Nephron progenitor cell (in vitro differentiated cells): ENCODE results near the gene FCHO2.
A peak's percentile ranks its signal among the peaks of the same experiment; 100 is the strongest.

Source experiments
- DNase-seq: peaks from one replicate; pipeline ENCODE4 v3.0.0; 2021
- H3K27ac Mint-ChIP-seq: 2 replicates; pipeline ENCODE4 v1.8.0; 2021; ENCODE audit warnings: mild to moderate bottlenecking, moderate library complexity, mixed read lengths
- H3K27me3 Mint-ChIP-seq: 2 replicates; pipeline ENCODE4 v1.8.0; 2021; ENCODE audit warnings: mild to moderate bottlenecking, low read depth, mixed read lengths; ENCODE audit not compliant: poor library complexity
- H3K36me3 Mint-ChIP-seq: 2 replicates; pipeline ENCODE4 v1.8.0; 2021; ENCODE audit warnings: low read depth, mixed read lengths
- H3K4me1 Mint-ChIP-seq: 2 replicates; pipeline ENCODE4 v1.8.0; 2021; ENCODE audit warnings: mixed read lengths
- H3K4me3 Mint-ChIP-seq: 2 replicates; pipeline ENCODE4 v1.8.0; 2021; ENCODE audit warnings: mild to moderate bottlenecking, moderate library complexity, mixed read lengths
- H3K9me3 Mint-ChIP-seq: 2 replicates; pipeline ENCODE4 v1.8.0; 2021; ENCODE audit warnings: mild to moderate bottlenecking, moderate library complexity, mixed read lengths
- CTCF ChIP-seq: fragments of 200-600 bp; sonication (generic); IDR thresholded peaks from 2 replicates; pipeline ENCODE4 v1.5.0; 2021; ENCODE audit warnings: antibody characterized with exemption

The FCHO2 gene

GRCh38 chr5:72951671-72952468 lies 4.0 kb upstream of the FCHO2 start:
- Mint-ChIP-seq H3K9me3 (no peaks in the 10 kb centered on the region), H3K27me3 (peaks cover 6% of the 10 kb centered on the region), H3K27ac (no peak overlapping the region), H3K4me1 (peaks cover 25% of the 10 kb centered on the region), H3K36me3 (no peaks in the 10 kb centered on the region), H3K4me3 (no peak overlapping the region)
- TF ChIP-seq CTCF: no peak
- DNase-seq: no peak

GRCh38 chr5:72954389-72954788 lies 1.5 kb upstream of the FCHO2 start:
- DNase-seq: no peak
- H3K9me3 Mint-ChIP-seq: no peaks in the 10 kb centered on the region
- H3K4me3 Mint-ChIP-seq: peak overlapping the region; percentile 81
- H3K4me1 Mint-ChIP-seq: peaks cover 42% of the 10 kb centered on the region
- peaks cover 3% of the 10 kb centered on the region for H3K27me3 Mint-ChIP-seq
- H3K27ac Mint-ChIP-seq: no peak overlapping the region
- no peak for TF ChIP-seq CTCF
- no peaks in the 10 kb centered on the region for H3K36me3 Mint-ChIP-seq

- TF ChIP-seq CTCF: no peak
- peaks cover 5% of the 10 kb centered on the region for H3K36me3 Mint-ChIP-seq
- DNase-seq: peak; percentile 58
- peaks cover 3% of the 10 kb centered on the region for H3K27me3 Mint-ChIP-seq
- no peaks in the 10 kb centered on the region for H3K9me3 Mint-ChIP-seq
- peaks cover 42% of the 10 kb centered on the region for H3K4me1 Mint-ChIP-seq
- peak overlapping the region; percentile 96 for H3K27ac Mint-ChIP-seq
- peak overlapping the region; percentile 81 for H3K4me3 Mint-ChIP-seq
Measured at GRCh38 chr5:72955143-72955767, 586 bp upstream of the FCHO2 start.

DNA sequence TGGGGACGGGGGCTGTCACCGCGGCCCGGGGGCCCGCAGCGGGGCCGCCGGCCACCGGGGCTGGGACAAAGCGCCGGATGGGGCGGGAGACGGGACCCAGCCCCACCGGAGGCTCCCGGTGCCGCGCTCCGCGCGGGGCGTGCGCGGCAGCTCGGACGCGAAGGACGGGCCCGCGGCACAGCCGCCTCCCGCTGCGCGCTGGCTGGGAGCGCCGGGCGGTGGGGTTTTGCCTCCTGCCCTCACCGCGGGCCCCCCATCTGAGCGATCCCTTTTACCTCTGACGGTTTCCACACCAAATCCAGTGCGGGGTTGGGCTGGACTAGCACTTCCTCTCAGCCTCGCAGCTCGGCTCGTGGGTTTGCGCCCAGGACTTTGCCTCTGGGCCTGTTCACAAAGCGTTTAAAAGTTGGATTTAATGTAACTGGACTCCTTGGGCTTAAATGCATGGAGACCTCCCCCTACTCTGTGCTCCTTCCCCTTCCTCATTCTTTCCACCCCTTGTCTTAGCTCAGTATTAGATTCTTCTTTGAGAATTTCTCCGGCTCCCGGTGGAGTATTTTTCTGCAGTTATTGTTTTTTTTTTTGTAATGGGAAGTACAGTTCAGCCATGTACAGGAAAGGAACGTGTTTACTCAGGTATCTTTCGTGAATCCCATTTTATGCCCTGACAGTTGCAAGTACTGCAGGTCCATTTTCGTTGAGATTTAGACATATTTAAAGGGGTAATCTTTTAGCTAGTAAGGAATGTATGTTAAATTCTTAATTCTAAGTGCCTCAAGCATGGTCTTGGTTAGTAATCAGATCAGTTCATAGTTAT lies 691 bp downstream of the FCHO2 start:
- H3K4me1 Mint-ChIP-seq: peaks cover 42% of the 10 kb centered on the region
- DNase-seq: peak; percentile 69
- peak overlapping the region; percentile 94 for H3K27ac Mint-ChIP-seq
- H3K9me3 Mint-ChIP-seq: no peaks in the 10 kb centered on the region
- no peak for TF ChIP-seq CTCF
- H3K27me3 Mint-ChIP-seq: peaks cover 3% of the 10 kb centered on the region
- H3K36me3 Mint-ChIP-seq: peaks cover 5% of the 10 kb centered on the region
- peak overlapping the region; percentile 96 for H3K4me3 Mint-ChIP-seq

- Mint-ChIP-seq H3K9me3 (no peaks in the 10 kb centered on the region), H3K27me3 (no peaks in the 10 kb centered on the region), H3K27ac (no peak overlapping the region), H3K4me1 (peaks cover 42% of the 10 kb centered on the region), H3K36me3 (peaks cover 11% of the 10 kb centered on the region), H3K4me3 (peak overlapping the region; percentile 96)
- no peak for DNase-seq
- TF ChIP-seq CTCF: no peak
Measured at GRCh38 chr5:72957337-72957736, 1.5 kb downstream of the FCHO2 start.
